Cardiac muscle cell (in vitro differentiated cells and primary cell): ENCODE measurements around the gene FBLN1. TPM values are rescaled to one million over a fixed set of nuclear protein-coding genes. Genes with fewer than 3 reads are reported as not detected.

Source experiments
- DNase-seq, 2 donors: peaks; one replicate each; pipeline versions ENCODE4 v3.0.0 to v3.0.0-alpha.2; 2010 to 2017; ENCODE audit warnings: low read depth in 1 of 2, low spot score in 1 of 2
- H3K27ac ChIP-seq: fragments of 200-600 bp; sonication (generic); 2 replicates; pipeline ENCODE4 v1.5.1; 2016
- H3K27me3 ChIP-seq: fragments of 200-600 bp; sonication (generic); 2 replicates; pipeline ENCODE4 v1.6.0; 2016; ENCODE audit warnings: control low read depth
- H3K36me3 ChIP-seq: fragments of 200-600 bp; sonication (generic); 2 replicates; pipeline ENCODE4 v1.5.1; 2016; ENCODE audit warnings: control low read depth
- H3K4me1 ChIP-seq: fragments of 200-600 bp; sonication (generic); 2 replicates; pipeline ENCODE4 v1.8.1; 2017; ENCODE audit warnings: low read depth, mild to moderate bottlenecking, mixed run types
- H3K4me3 ChIP-seq: fragments of 200-600 bp; sonication (generic); 2 replicates; pipeline ENCODE4 v1.5.1; 2016; ENCODE audit warnings: mild to moderate bottlenecking
- H3K9me3 ChIP-seq: fragments of 200-600 bp; sonication (generic); 2 replicates; pipeline ENCODE4 v1.5.1; 2017; ENCODE audit warnings: low read depth, mild to moderate bottlenecking, control low read depth
- CTCF ChIP-seq: IDR thresholded peaks from 2 replicates; pipeline ENCODE4 v1.5.1; 2012; ENCODE audit warnings: low read depth, mild to moderate bottlenecking, low read length
- polyA plus RNA-seq: library from polyadenylated mRNA; unstranded; fragments of >200 nt; fragmentation: Nextera tagmentation; extraction: Ambion mirVana; gene quantifications from 2 replicates; pipeline ENCODE4 v1.2.1, GENCODE V29; 2016
- total RNA-seq: library from RNA; depleted of rRNA; stranded (reverse); fragments of >200 nt; gene quantifications from 2 replicates; pipeline ENCODE4 v1.2.3, GENCODE V29; 2016

FBLN1 gene
- total and polyA plus RNA-seq, 2 experiments from 2014 or later, result 53.8 to 55.7 TPM

DNA sequence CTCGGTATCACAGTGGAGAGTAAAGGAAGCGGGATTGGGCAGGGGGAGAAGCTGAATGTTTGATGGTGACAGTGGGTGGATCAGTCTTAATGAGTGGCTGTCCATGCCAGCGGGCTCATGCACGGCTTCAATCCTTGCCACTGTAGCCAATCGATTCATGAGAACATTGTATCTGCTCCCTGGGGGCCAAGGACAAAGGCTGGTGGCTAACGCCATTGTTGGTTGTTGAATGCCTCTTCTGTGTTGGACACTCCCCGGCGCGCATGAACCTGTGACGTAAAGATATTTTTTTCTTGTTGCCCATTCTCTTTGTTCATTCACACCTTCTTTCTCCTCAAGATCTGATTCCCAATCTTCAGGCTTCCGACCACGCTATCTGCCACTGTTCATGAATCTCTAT is 148.0 kb downstream of the FBLN1 start:
- no peak overlapping the region for H3K4me3 ChIP-seq
- H3K36me3 ChIP-seq, result no peaks in the 10 kb centered on the region
- H3K9me3 ChIP-seq, result no peaks in the 10 kb centered on the region
- DNase-seq, result no peak
- H3K27me3 ChIP-seq, result peaks cover 55% of the 10 kb centered on the region
- H3K27ac ChIP-seq, result no peak overlapping the region
- no peaks in the 10 kb centered on the region for H3K4me1 ChIP-seq
- TF ChIP-seq CTCF, result no peak

Other genes with a start within 250 kb of the FBLN1 start
- 0.21 TPM in 1 of 2 replicates, not detected in the other for gene UPK3A, start 217.9 kb upstream of the FBLN1 start, total RNA-seq
- gene UPK3A, start 217.9 kb upstream of the FBLN1 start, polyA plus RNA-seq, result 0.45 TPM in 1 of 2 replicates, not detected in the other
- gene FAM118A, start 192.9 kb upstream of the FBLN1 start, total RNA-seq, result 104 and 240 TPM in 2 replicates
- 227 and 323 TPM in 2 replicates for gene FAM118A, start 192.9 kb upstream of the FBLN1 start, polyA plus RNA-seq
- gene SMC1B, start 89.3 kb upstream of the FBLN1 start, total RNA-seq, result 0.15 TPM in 1 of 2 replicates, not detected in the other
- 0.04 TPM in 1 of 2 replicates, not detected in the other for gene SMC1B, start 89.3 kb upstream of the FBLN1 start, polyA plus RNA-seq
- 0.60 and 0.67 TPM in 2 replicates for gene RIBC2, start 89.2 kb upstream of the FBLN1 start, total RNA-seq
- 0.35 and 0.56 TPM in 2 replicates for gene RIBC2, start 89.2 kb upstream of the FBLN1 start, polyA plus RNA-seq
- 67.3 and 78.8 TPM in 2 replicates for gene ATXN10, start 169.0 kb downstream of the FBLN1 start, total RNA-seq
- gene ATXN10, start 169.0 kb downstream of the FBLN1 start, polyA plus RNA-seq, result 267 and 279 TPM in 2 replicates